ENCODE results near the gene BBOF1. TPM values are rescaled to one million over a fixed set of nuclear protein-coding genes. Genes with fewer than 3 reads are reported as not detected.
"Not testable (repeated sequence)": the region's sequence is repeated elsewhere in the genome, so short reads cannot be mapped to it uniquely, and the experiment has no call there.

BBOF1 gene
- total RNA-seq, 1 donor from 2014 or later: 0.98 TPM

- ATAC-seq: peak; percentile 84
These were observed 65.3 kb downstream of the BBOF1 start, which contains the start of the genes ALDH6A1 and LIN52 for GRCh38 chr14:74084277-74085046. Gene ALDH6A1, minus strand, starts transcription at chr14:74084453. Its CDS starts 59 bp downstream, at chr14:74084394. Gene LIN52, plus strand, starts transcription at chr14:74084956. Its CDS starts 19 bp downstream, at chr14:74084975.

GRCh38 chr14:74085047-74085637, 66.0 kb downstream of the BBOF1 start:
- ATAC-seq (peak; percentile 6), DNase-seq (ENCODE audit: low spot score) (no peak)

More at GRCh38 chr14:74084277-74085046, 65.3 kb downstream of the BBOF1 start, which contains the start of the genes ALDH6A1 and LIN52:
- peak; percentile 100 for DNase-seq (ENCODE audit: low spot score)

GRCh38 chr14:74085828-74086227, 66.7 kb downstream of the BBOF1 start:
- DNase-seq (ENCODE audit: low spot score) (no peak), ATAC-seq (no peak)

- DNase-seq (ENCODE audit: low spot score) (no peak), ATAC-seq (no peak)
These were observed 70.3 kb downstream of the BBOF1 start for GRCh38 chr14:74089251-74090020.

- no peak for ATAC-seq
These were observed 86.2 kb downstream of the BBOF1 start for GRCh38 chr14:74105381-74105780.

GRCh38 chr14:74109369-74109768, 90.2 kb downstream of the BBOF1 start:
- no peak for ATAC-seq
- no peak for DNase-seq (ENCODE audit: low spot score)

More at GRCh38 chr14:74105381-74105780, 86.2 kb downstream of the BBOF1 start:
- DNase-seq (ENCODE audit: low spot score): no peak

- DNase-seq (ENCODE audit: low spot score): not testable (repeated sequence)
- ATAC-seq: peak; percentile 93
These were observed 92.5 kb downstream of the BBOF1 start for GRCh38 chr14:74111395-74112216.

Other genes starting within 250 kb of the BBOF1 start
- 10.9 TPM for gene PTGR2, start 167.5 kb upstream of the BBOF1 start, total RNA-seq
- 17.1 TPM for gene ZNF410, start 132.5 kb upstream of the BBOF1 start, total RNA-seq
- 1.3 TPM for gene FAM161B, start 69.3 kb upstream of the BBOF1 start, total RNA-seq
- 20.8 TPM for gene COQ6, start 69.0 kb upstream of the BBOF1 start, total RNA-seq
- 173 TPM for gene ENTPD5, start 61 bp upstream of the BBOF1 start, total RNA-seq
- gene ALDH6A1, start 65.1 kb downstream of the BBOF1 start, total RNA-seq: 327 TPM
- gene LIN52, start 65.6 kb downstream of the BBOF1 start, total RNA-seq: 5.6 TPM
- gene VSX2, start 220.1 kb downstream of the BBOF1 start, total RNA-seq: not detected